H1 (cell line): ENCODE measurements around the gene NME7. TPM values are rescaled to one million over a fixed set of nuclear protein-coding genes. Genes with fewer than 3 reads are reported as not detected.

Source experiments
- KDM4A ChIP-seq: IDR thresholded peaks from one replicate; pipeline ENCODE4 v1.7.1; 2012; ENCODE audit warnings: low read depth, mild to moderate bottlenecking, moderate library complexity, low read length, inconsistent platforms; ENCODE audit not compliant: severe bottlenecking
- POLR2AphosphoS5 ChIP-seq: IDR thresholded peaks from 2 replicates; pipeline ENCODE4 v1.6.1; 2011; ENCODE audit warnings: low read depth, low read length
- SAP30 ChIP-seq: fragments of 300-600 bp; sonication (generic); IDR thresholded peaks from 2 replicates; pipeline ENCODE4 v1.7.1; 2012; ENCODE audit warnings: low read length, moderate library complexity, mild to moderate bottlenecking, inconsistent platforms; ENCODE audit not compliant: insufficient read depth, insufficient replicate concordance
- polyA plus RNA-seq, 7 experiments: library from polyadenylated mRNA; depleted of rRNA in 3 of 7; stranded (reverse) in 5 of 7; unstranded in 2 of 7; fragments of >200 nt in 5 of 7; fragments of 200-250 nt in 2 of 7; gene quantifications; 1 replicate in 5 of 7; 2 replicates in 1 of 7; 4 replicates in 1 of 7; pipeline versions ENCODE4 v1.2.1 to v1.2.3, GENCODE V29; 2011 to 2013; ENCODE audit warnings: missing spikeins in 2 of 7, mixed read lengths in 2 of 7
- total RNA-seq: library from RNA; stranded (reverse); fragmentation: NEBNext Ultra II Directional; extraction: Animal tissue kit (Norgen Biotek cat#: 25700); gene quantifications from 2 replicates; pipeline ENCODE4 v1.2.1, GENCODE V29; 2021

NME7 gene
- total and polyA plus RNA-seq, 2 of the 8 experiments (the other 6 are each of a cell fraction or from before 2014, with no cell fraction given), result 11.6 to 28.5 TPM

DNA sequence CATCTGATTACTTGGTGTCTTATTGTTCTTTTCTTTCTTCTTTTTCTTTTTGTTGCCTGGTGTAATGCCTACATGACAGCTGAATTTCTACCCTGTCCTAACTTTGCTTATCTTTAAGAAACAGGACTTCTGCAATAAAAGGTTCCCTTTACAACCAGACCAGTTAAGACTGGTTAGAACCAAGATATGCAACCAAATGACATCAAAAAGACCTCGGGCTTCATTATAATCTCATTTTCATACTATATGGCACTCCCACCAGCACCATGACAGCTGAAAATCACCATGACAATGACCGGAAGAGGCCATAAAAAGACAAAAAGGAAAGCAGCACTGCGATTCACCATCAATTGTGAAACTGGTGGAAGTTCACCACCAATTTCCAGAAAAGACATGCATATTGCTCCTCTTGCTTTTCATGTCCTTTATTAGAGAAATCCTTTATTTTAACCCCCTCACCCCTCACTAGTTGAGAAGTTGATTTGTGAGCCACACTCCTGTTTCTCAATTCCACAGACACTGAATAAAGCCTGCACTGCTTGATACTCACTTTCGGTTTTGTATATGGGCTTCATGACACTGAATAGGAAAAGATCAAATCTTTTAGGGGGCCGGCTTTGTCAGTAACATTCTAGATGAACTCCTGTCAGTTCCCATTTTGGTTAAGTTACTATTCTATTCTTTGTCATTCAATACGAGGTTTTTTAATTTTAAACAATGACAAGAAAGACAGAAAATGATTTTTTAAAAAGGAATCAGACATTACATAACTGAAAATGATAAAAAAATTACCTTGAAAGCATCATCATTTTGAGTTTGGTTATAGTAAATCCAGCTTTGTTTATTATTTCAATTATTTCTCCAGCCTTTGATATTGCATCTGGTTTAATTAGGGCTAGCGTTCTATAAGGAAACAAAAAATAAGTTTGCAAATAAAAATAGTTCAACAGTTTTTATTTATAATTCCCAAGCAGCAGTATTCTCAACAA lies 58.1 kb downstream of the NME7 start (continued):
- no peak for TF ChIP-seq SAP30
- TF ChIP-seq KDM4A, result no peak
- no peak for TF ChIP-seq POLR2AphosphoS5
